ENCODE measurements around the gene PSD2. TPM values are rescaled to one million over a fixed set of nuclear protein-coding genes. Genes with fewer than 3 reads are reported as not detected.

The PSD2 gene
- total RNA-seq, 1 experiment from 2014 or later: 0.22 TPM

DNA sequence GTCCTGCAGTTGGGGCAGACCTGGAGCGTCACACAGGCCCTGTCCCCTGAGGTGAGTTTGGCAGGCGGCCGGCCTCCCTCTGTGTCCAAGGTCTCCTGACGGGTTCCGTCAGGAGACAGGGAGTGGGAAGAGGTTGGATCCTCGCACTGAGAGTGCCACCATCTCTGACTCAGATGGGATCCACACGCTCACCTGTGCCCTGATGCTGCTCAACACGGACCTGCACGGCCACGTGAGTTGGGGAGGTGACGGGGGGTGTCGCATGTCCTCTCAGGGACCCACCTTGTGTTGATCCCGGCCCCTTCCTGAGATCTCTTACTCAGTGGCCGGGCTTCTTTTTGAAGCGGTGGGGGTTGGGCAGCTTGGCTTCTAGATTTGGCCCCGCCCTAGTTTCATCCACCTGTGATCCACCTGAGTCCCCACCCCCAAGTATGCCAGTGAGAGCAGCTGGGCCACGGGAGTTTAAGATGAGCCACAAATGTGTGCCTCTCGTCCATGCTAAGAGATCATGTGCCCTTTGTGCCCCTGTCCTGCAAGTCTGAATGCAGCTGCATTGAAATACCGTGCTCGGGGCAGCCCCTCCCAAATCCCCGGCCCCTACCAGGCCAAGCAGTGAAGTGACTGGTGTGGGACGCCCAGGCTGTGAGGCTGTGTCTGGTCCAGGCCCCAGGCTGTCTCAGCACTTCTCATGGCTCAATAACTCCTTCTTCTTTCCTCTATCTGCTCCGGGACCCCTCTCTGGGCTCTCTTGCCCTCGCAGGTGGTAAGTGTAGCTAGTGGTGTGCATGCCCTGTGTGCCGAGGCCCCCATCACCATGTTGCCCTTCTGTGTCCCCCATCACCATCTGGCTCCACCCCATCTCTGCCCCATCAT lies 27.2 kb downstream of the PSD2 start:
- Mint-ChIP-seq H3K27ac (no peak overlapping the region), H3K27me3 (ENCODE audit: low read depth) (peaks cover 56% of the 10 kb centered on the region), H3K4me1 (peaks cover 7 to 18% of the 10 kb centered on the region in 2 experiments), H3K36me3 (ENCODE audit: insufficient read depth in 1 of 3, low read depth in 3 of 3) (peaks cover 0 to 2% (median 0%) of the 10 kb centered on the region in 3 experiments; a peak in 2 of 7 replicates), H3K9me3 (peaks cover 4 to 6% of the 10 kb centered on the region in 2 experiments; a peak in 4 of 5 replicates), H3K4me3 (no peak overlapping the region)
- H3K18ac ChIP-seq (ENCODE audit: insufficient read length, low read depth, low read length): no peak overlapping the region
- no CpG with 5 or more reads among the region's 25 CpGs for WGBS (ENCODE audit: extremely low coverage, insufficient read length, low lambda C conversion rate)
- no peaks in the 10 kb centered on the region for H3K79me2 ChIP-seq (ENCODE audit: insufficient read depth, low read length)
- H2BK5ac ChIP-seq (ENCODE audit: insufficient read length, low read length): no peak overlapping the region
- H4K5ac ChIP-seq (ENCODE audit: insufficient read length, low read depth, low read length): no peak overlapping the region
- no peaks in the 10 kb centered on the region for H3K23me2 ChIP-seq (ENCODE audit: insufficient read length, low read depth, low read length, poor library complexity, severe bottlenecking)
- H2AFZ ChIP-seq (ENCODE audit: low read length): no peak overlapping the region
- H2BK20ac ChIP-seq (ENCODE audit: low read depth, low read length, poor library complexity, severe bottlenecking): no peak overlapping the region
- H3K23ac ChIP-seq (ENCODE audit: insufficient read length, low read depth, low read length): no peak overlapping the region
- DNase-seq: no peak
- no peak overlapping the region for H3K27ac ChIP-seq (ENCODE audit: insufficient read length, low read depth, low read length)
- H2BK12ac ChIP-seq (ENCODE audit: insufficient read length, low read depth, low read length): no peak overlapping the region
- no peak overlapping the region for H3K4me2 ChIP-seq (ENCODE audit: insufficient read depth, insufficient read length, low read length)
- no peaks in the 10 kb centered on the region for H3K27me3 ChIP-seq (ENCODE audit: insufficient read depth, low read length)
- H4K8ac ChIP-seq (replicated peaks; ENCODE audit: insufficient read length, low read depth, low read length): no peak overlapping the region
- TF ChIP-seq, protein P1, sequence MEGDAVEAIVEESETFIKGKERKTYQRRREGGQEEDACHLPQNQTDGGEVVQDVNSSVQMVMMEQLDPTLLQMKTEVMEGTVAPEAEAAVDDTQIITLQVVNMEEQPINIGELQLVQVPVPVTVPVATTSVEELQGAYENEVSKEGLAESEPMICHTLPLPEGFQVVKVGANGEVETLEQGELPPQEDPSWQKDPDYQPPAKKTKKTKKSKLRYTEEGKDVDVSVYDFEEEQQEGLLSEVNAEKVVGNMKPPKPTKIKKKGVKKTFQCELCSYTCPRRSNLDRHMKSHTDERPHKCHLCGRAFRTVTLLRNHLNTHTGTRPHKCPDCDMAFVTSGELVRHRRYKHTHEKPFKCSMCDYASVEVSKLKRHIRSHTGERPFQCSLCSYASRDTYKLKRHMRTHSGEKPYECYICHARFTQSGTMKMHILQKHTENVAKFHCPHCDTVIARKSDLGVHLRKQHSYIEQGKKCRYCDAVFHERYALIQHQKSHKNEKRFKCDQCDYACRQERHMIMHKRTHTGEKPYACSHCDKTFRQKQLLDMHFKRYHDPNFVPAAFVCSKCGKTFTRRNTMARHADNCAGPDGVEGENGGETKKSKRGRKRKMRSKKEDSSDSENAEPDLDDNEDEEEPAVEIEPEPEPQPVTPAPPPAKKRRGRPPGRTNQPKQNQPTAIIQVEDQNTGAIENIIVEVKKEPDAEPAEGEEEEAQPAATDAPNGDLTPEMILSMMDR (conservative IDR thresholded peaks at IDR 0.05): no peak
- no peak overlapping the region for H2BK15ac ChIP-seq (ENCODE audit: low read depth, low read length)
- no peak overlapping the region for H2BK120ac ChIP-seq (ENCODE audit: low read depth, low read length, poor library complexity, severe bottlenecking)
- no peak overlapping the region for H4K91ac ChIP-seq (ENCODE audit: insufficient read length, low read depth, low read length)
- H4K20me1 ChIP-seq (ENCODE audit: control insufficient read depth, insufficient read depth, insufficient read length): no peaks in the 10 kb centered on the region
- no peaks in the 10 kb centered on the region for H3K4me1 ChIP-seq (ENCODE audit: insufficient read depth, low read length)
- no peaks in the 10 kb centered on the region for H3K9me3 ChIP-seq (ENCODE audit: control insufficient read depth, low read depth, low read length)
- no peak overlapping the region for H3K9ac ChIP-seq (ENCODE audit: extremely low read depth, insufficient read length, low read length)
- H3K79me1 ChIP-seq (ENCODE audit: insufficient read depth, low read depth, low read length, poor library complexity, severe bottlenecking): no peaks in the 10 kb centered on the region
- no peak overlapping the region for H2AK5ac ChIP-seq (ENCODE audit: insufficient read length, low read length)
- no peak overlapping the region for H3T11ph ChIP-seq (ENCODE audit: low read length)
- H3K14ac ChIP-seq (ENCODE audit: insufficient read depth, low read length): no peak overlapping the region
- no peak overlapping the region for H3K4ac ChIP-seq (ENCODE audit: low read depth, low read length)
- no peak overlapping the region for H3K56ac ChIP-seq (ENCODE audit: insufficient read length, low read depth, low read length)

All from H9 (cell line).